IMR-90 (cell line): Measurements from ENCODE around the gene CYP2A7. TPM values are rescaled to one million over a fixed set of nuclear protein-coding genes. Genes with fewer than 3 reads are reported as not detected.

ENCODE experiments used
- ATAC-seq: fragments of 200-7000 bp; cut with Tn5 transposase; 2 replicates; pipeline ENCODE4 v1.9.1; 2020; ENCODE audit warnings: low read depth, mild to moderate bottlenecking, moderate library complexity
- BruUV-seq: library from RNA; stranded (reverse); fragments of 400-500 nt; replicated peaks from 2 replicates; lab custom pipeline; 2021; lab: Mats Ljungman, UMichigan
- CTCF ChIA-PET: fragments of 300-600 bp; formaldehyde crosslinking; extraction: SDS; loops from one replicate; lab custom pipeline; 2021; ENCODE audit warnings: antibody characterized with exemption; lab: Yijun Ruan, JAX
- POLR2A ChIA-PET: fragments of 300-600 bp; sonication (Branson Sonifier 250); formaldehyde crosslinking; loops from one replicate; lab custom pipeline; 2022; ENCODE audit warnings: antibody characterized with exemption; ENCODE audit not compliant: unreplicated experiment; lab: Charles Lee
- DNase-seq: peaks from one replicate; pipeline ENCODE4 v3.0.0; 2013
- H2AFZ ChIP-seq: replicated peaks from 2 replicates; pipeline ENCODE3; 2013; ENCODE audit warnings: low read length, mild to moderate bottlenecking; ENCODE audit not compliant: poor library complexity
- H2AK5ac ChIP-seq: 2 replicates; pipeline ENCODE4 v1.6.1; 2013; ENCODE audit warnings: low read depth, low read length, inconsistent platforms
- H2AK9ac ChIP-seq: replicated peaks from 2 replicates; pipeline ENCODE3; 2013; ENCODE audit warnings: mild to moderate bottlenecking, low read depth, low read length, moderate library complexity; ENCODE audit not compliant: poor library complexity
- H2BK120ac ChIP-seq: 2 replicates; pipeline ENCODE4 v1.6.1; 2013; ENCODE audit warnings: low read depth, low read length, inconsistent platforms
- H2BK15ac ChIP-seq: 3 replicates; pipeline ENCODE4 v1.6.1; 2013; ENCODE audit warnings: low read depth, low read length, inconsistent platforms
- H2BK20ac ChIP-seq: 2 replicates; pipeline ENCODE4 v1.6.1; 2013; ENCODE audit warnings: low read depth, mild to moderate bottlenecking, inconsistent platforms, low read length, moderate library complexity
- H2BK5ac ChIP-seq: 2 replicates; pipeline ENCODE4 v1.6.1; 2013; ENCODE audit warnings: mild to moderate bottlenecking, low read depth, low read length, inconsistent platforms; ENCODE audit not compliant: poor library complexity, severe bottlenecking
- H3K14ac ChIP-seq: replicated peaks from 2 replicates; pipeline ENCODE4 v1.6.1; 2013; ENCODE audit warnings: low read depth, low read length, inconsistent platforms
- H3K18ac ChIP-seq: 2 replicates; pipeline ENCODE4 v1.6.1; 2013; ENCODE audit warnings: low read depth, low read length, control low read depth
- H3K23ac ChIP-seq: 2 replicates; pipeline ENCODE4 v1.6.1; 2013; ENCODE audit warnings: low read depth, low read length, inconsistent platforms
- H3K27ac ChIP-seq: 2 replicates; pipeline ENCODE4 v1.5.1; 2013; ENCODE audit warnings: mild to moderate bottlenecking, control low read depth, low read length; ENCODE audit not compliant: insufficient read depth
- H3K27me3 ChIP-seq: 2 replicates; pipeline ENCODE4 v1.6.1; 2013; ENCODE audit warnings: low read length; ENCODE audit not compliant: control insufficient read depth, insufficient read depth
- H3K36me3 ChIP-seq: 2 replicates; pipeline ENCODE4 v1.6.1; 2013; ENCODE audit warnings: low read length, mixed read lengths; ENCODE audit not compliant: control insufficient read depth, insufficient read depth
- H3K4ac ChIP-seq: 2 replicates; pipeline ENCODE4 v1.6.1; 2013; ENCODE audit warnings: low read depth, low read length, inconsistent platforms
- H3K4me1 ChIP-seq: 2 replicates; pipeline ENCODE4 v1.6.1; 2013; ENCODE audit warnings: low read length, mixed read lengths; ENCODE audit not compliant: control insufficient read depth, insufficient read depth
- H3K4me2 ChIP-seq: 2 replicates; pipeline ENCODE4 v1.6.1; 2013; ENCODE audit warnings: low read depth, mild to moderate bottlenecking, control low read depth, low read length, moderate library complexity
- H3K4me3 ChIP-seq: 2 replicates; pipeline ENCODE4 v1.5.1; 2013; ENCODE audit warnings: low read depth, mild to moderate bottlenecking, control low read depth, low read length, moderate library complexity; ENCODE audit not compliant: insufficient read depth
- H3K56ac ChIP-seq: 2 replicates; pipeline ENCODE4 v1.6.1; 2013; ENCODE audit warnings: low read length, inconsistent platforms; ENCODE audit not compliant: insufficient read depth; ENCODE audit errors: extremely low read depth
- H3K79me1 ChIP-seq, 2 experiments: 2 replicates each; pipeline ENCODE4 v1.6.1; 2013; ENCODE audit warnings: low read length in 2 of 2, inconsistent platforms in 1 of 2, low read depth in 1 of 2
- H3K9ac ChIP-seq: 2 replicates; pipeline ENCODE4 v1.6.1; 2013; ENCODE audit warnings: low read depth, low read length, control low read depth
- H3K9me1 ChIP-seq: 2 replicates; pipeline ENCODE4 v1.6.1; 2013; ENCODE audit warnings: low read length, inconsistent platforms; ENCODE audit not compliant: insufficient read depth
- H3K9me3 ChIP-seq: 2 replicates; pipeline ENCODE4 v1.6.1; 2013; ENCODE audit warnings: low read length; ENCODE audit not compliant: control insufficient read depth, insufficient read depth
- H4K20me1 ChIP-seq: 2 replicates; pipeline ENCODE4 v1.6.1; 2013; ENCODE audit warnings: low read length, inconsistent platforms; ENCODE audit not compliant: insufficient read depth
- H4K5ac ChIP-seq: 2 replicates; pipeline ENCODE4 v1.6.1; 2013; ENCODE audit warnings: mild to moderate bottlenecking, low read depth, low read length, control low read depth
- H4K8ac ChIP-seq, 2 experiments: 2 replicates each; pipeline ENCODE4 v1.6.1; 2013; ENCODE audit warnings: low read depth in 2 of 2, low read length in 2 of 2, control low read depth in 1 of 2, inconsistent platforms in 1 of 2
- H4K91ac ChIP-seq: 2 replicates; pipeline ENCODE4 v1.6.1; 2013; ENCODE audit warnings: low read depth, low read length, inconsistent platforms; ENCODE audit not compliant: insufficient read depth
- BHLHE40 ChIP-seq: fragments of 150-350 bp; IDR thresholded peaks from 2 replicates; pipeline ENCODE4 v1.6.1; 2016; ENCODE audit warnings: mild to moderate bottlenecking, low read depth, low read length
- CEBPB ChIP-seq: IDR thresholded peaks from 2 replicates; pipeline ENCODE4 v1.6.1; 2012; ENCODE audit warnings: low read depth, low read length, improper control_type of control experiment
- NFE2L2 ChIP-seq: fragments of 150-350 bp; IDR thresholded peaks from 2 replicates; pipeline ENCODE4 v1.6.1; 2016; ENCODE audit warnings: low read depth, mild to moderate bottlenecking, low read length
- dilution Hi-C: fragments of 300-500 bp; cut with HindIII; formaldehyde crosslinking; loops from one replicate; pipeline ENCODE4 v1.14.3; 2018; ENCODE audit warnings: low sequenced_read_pairs; ENCODE audit not compliant: unreplicated experiment
- in situ Hi-C: fragments of 300-500 bp; cut with MboI; formaldehyde crosslinking; loops from 3 replicates; pipeline ENCODE4 v1.14.3; 2019; ENCODE audit warnings: low sequenced_read_pairs, inconsistent platforms, mixed read lengths
- intact Hi-C: fragments of 100-400 bp; cut with micrococcal nuclease; formaldehyde crosslinking; loops from 2 replicates; pipeline ENCODE4 v1.10.0; 2022
- polyA plus RNA-seq, 3 experiments: library from polyadenylated mRNA; depleted of rRNA; stranded (reverse); fragments of >200 nt; gene quantifications; 2 replicates each; pipeline ENCODE4 v1.2.3, GENCODE V29; 2012; ENCODE audit warnings: low replicate concordance in 1 of 3
- total RNA-seq: library from RNA; depleted of rRNA; stranded (reverse); fragments of >200 nt; gene quantifications from 2 replicates; pipeline ENCODE4 v1.2.3, GENCODE V29; 2012
- TF ChIP-seq, protein P1 (sequence below): fragments of 150-350 bp; IDR thresholded peaks from 2 replicates; pipeline ENCODE4 v1.6.1; 2016; ENCODE audit warnings: low read depth, mild to moderate bottlenecking, low read length, moderate library complexity, borderline replicate concordance

Gene CYP2A7
- total and polyA plus RNA-seq, 2 of the 4 experiments (the other 2 are of a cell fraction) = not detected

DNA sequence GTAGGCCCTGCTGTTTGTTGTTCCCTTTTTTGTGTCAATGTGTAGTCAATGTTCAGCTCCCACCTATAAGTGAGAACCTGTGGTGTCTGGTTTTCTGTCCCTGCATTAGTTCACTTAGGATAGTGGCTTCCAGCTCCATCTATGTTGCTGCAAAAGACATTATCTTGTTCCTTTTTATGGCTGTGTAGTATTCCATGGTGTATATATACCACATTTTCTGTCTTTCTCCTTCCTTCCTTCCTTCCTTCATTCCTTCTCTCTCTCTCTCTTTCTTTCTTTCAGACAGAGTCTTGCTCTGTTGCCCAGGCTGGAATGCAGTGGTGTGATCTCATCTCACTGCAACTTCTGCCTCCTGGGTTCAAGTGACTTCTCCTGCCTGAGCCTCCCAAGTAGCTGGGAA lies 52.8 kb downstream of the CYP2A7 start:
- H3K36me3 ChIP-seq = peaks cover 15% of the 10 kb centered on the region
- no peak overlapping the region for H2AK9ac ChIP-seq
- in situ Hi-C loops = no loop called here
- no peak overlapping the region for H3K23ac ChIP-seq
- TF ChIP-seq, protein P1, sequence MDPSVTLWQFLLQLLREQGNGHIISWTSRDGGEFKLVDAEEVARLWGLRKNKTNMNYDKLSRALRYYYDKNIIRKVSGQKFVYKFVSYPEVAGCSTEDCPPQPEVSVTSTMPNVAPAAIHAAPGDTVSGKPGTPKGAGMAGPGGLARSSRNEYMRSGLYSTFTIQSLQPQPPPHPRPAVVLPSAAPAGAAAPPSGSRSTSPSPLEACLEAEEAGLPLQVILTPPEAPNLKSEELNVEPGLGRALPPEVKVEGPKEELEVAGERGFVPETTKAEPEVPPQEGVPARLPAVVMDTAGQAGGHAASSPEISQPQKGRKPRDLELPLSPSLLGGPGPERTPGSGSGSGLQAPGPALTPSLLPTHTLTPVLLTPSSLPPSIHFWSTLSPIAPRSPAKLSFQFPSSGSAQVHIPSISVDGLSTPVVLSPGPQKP = no peak
- TF ChIP-seq BHLHE40 = no peak
- no peak for TF ChIP-seq CEBPB
- no peak for TF ChIP-seq NFE2L2
- H2BK120ac ChIP-seq = no peak overlapping the region
- no peak overlapping the region for H2BK15ac ChIP-seq
- BruUV-seq = no TSS peak
- no peak overlapping the region for H4K5ac ChIP-seq
- no peak overlapping the region for H2BK20ac ChIP-seq
- no peak overlapping the region for H3K9ac ChIP-seq
- H3K9me3 ChIP-seq = no peaks in the 10 kb centered on the region
- CTCF ChIA-PET = no interaction called here
- no peak overlapping the region for H4K8ac ChIP-seq
- H3K4ac ChIP-seq = no peak overlapping the region
- H3K27ac ChIP-seq = no peak overlapping the region
- H3K18ac ChIP-seq = no peak overlapping the region
- H3K9me1 ChIP-seq = peaks cover 5% of the 10 kb centered on the region; the same call in 1 of the 2 replicates
- no peak overlapping the region for H3K4me2 ChIP-seq
- H4K91ac ChIP-seq = no peak overlapping the region
- H2AK5ac ChIP-seq = no peak overlapping the region
- H3K14ac ChIP-seq = no peak overlapping the region
- intact Hi-C loops = no loop called here
- no peak for DNase-seq
- dilution Hi-C loops = no loop called here
- POLR2A ChIA-PET = no interaction called here
- H2AFZ ChIP-seq = no peak overlapping the region
- H2BK5ac ChIP-seq = no peak overlapping the region
- no peak overlapping the region for H3K56ac ChIP-seq
- no peak for ATAC-seq
- H3K27me3 ChIP-seq = no peaks in the 10 kb centered on the region
- no peaks in the 10 kb centered on the region for H3K79me1 ChIP-seq
- H3K4me3 ChIP-seq = no peak overlapping the region
- H3K4me1 ChIP-seq = peaks cover 5% of the 10 kb centered on the region
- H4K20me1 ChIP-seq = no peaks in the 10 kb centered on the region
